Measurements from ENCODE around the gene DENND6A. TPM values are rescaled to one million over a fixed set of nuclear protein-coding genes. Genes with fewer than 3 reads are reported as not detected.
A peak's percentile ranks its signal among the peaks of the same experiment; 100 is the strongest.

The DENND6A gene, protein sequence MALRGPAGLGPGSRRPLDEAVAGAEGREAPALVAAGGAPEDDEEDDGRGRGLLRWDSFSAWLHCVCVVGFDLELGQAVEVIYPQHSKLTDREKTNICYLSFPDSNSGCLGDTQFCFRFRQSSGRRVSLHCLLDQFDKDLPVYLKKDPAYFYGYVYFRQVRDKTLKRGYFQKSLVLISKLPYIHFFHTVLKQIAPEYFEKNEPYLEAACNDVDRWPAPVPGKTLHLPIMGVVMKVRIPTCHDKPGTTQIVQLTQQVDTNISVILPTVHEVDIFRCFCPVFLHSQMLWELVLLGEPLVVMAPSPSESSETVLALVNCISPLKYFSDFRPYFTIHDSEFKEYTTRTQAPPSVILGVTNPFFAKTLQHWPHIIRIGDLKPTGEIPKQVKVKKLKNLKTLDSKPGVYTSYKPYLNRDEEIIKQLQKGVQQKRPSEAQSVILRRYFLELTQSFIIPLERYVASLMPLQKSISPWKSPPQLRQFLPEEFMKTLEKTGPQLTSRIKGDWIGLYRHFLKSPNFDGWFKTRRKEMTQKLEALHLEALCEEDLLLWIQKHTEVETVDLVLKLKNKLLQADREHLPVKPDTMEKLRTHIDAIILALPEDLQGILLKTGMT
- total RNA-seq (2022) = 21.2 and 22.3 TPM in 2 replicates
- percentile 82 among the genes with signal in this experiment for Bru-seq, nascent RNA
- BruChase-seq, experiment 1, labeled RNA remaining after a 6-hour chase = percentile 84 among the genes with signal in this experiment
- percentile 84 among the genes with signal in this experiment for BruChase-seq, experiment 2, labeled RNA remaining after a 2-hour chase
- long read RNA-seq, full-length matches to known transcripts = 1 of 20 reads
- long read RNA-seq, partial matches to known transcripts = 2 of 20 reads
- long read RNA-seq, other reads (novel, unspliced or antisense) = 17 of 20 reads

DNA sequence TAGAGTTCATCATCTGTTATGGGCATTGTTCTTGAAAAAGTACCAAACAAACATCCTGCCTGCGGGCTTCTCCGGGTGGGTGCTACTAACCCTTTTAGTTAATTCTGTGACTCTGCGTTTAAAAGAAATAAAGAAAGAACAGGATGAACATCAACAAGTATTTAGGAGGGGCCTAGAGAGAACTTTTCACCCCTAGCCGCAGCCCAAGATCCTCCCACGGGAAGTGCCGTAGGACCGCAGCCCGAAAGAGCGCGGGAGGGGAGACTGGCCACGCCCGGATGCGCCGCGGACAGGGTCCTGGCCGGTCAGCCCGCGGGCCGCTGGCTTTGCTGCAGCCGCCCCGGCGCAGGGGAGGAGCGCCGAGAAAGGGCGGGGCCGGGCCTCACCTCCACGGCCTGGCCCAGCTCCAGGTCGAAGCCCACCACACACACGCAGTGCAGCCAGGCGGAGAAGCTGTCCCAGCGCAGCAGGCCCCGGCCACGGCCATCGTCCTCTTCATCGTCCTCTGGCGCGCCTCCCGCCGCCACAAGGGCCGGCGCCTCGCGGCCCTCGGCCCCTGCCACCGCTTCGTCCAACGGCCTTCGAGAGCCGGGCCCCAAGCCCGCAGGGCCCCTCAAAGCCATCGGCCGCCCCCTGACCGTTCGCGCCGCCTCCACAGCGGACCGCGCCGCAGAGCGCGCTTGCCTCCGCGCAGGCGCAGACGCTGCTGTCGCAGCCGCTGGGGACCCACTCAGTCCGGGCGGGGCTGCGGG, at the start of gene DENND6A:
TSS of gene DENND6A (minus strand) at position 682 of the 752 bp plus-strand sequence. CDS start at position 623, 59 bp downstream.
- Mint-ChIP-seq H3K4me3 (ENCODE audit: unreplicated experiment) (peak within 1 kb of the TSS; percentile 80), H3K4me1 (ENCODE audit: insufficient read depth, unreplicated experiment) (peaks cover 25% of the 10 kb centered on the region), H3K36me3 (ENCODE audit: insufficient read depth, unreplicated experiment) (no peaks in the 10 kb centered on the region), H3K27ac (ENCODE audit: low read depth, unreplicated experiment) (peak within 1 kb of the TSS; percentile 71), H3K9me3 (ENCODE audit: unreplicated experiment) (no peaks in the 10 kb centered on the region), H3K27me3 (ENCODE audit: insufficient read depth, unreplicated experiment) (no peaks in the 10 kb centered on the region)
- POLR2A ChIA-PET = interaction anchor here (0.6 to 5.7 kb wide), 28 partner anchors 9 to 454 kb away, joined by 3 to 71 read pairs (median 3); partner anchors contain the start of genes ARF4 and SLMAP
- CTCF ChIA-PET = interaction anchor here (0.9 kb wide), 1 partner anchor 117 kb away, joined by 3 read pairs; no protein-coding TSS in a partner anchor
- TF ChIP-seq, protein P1, sequence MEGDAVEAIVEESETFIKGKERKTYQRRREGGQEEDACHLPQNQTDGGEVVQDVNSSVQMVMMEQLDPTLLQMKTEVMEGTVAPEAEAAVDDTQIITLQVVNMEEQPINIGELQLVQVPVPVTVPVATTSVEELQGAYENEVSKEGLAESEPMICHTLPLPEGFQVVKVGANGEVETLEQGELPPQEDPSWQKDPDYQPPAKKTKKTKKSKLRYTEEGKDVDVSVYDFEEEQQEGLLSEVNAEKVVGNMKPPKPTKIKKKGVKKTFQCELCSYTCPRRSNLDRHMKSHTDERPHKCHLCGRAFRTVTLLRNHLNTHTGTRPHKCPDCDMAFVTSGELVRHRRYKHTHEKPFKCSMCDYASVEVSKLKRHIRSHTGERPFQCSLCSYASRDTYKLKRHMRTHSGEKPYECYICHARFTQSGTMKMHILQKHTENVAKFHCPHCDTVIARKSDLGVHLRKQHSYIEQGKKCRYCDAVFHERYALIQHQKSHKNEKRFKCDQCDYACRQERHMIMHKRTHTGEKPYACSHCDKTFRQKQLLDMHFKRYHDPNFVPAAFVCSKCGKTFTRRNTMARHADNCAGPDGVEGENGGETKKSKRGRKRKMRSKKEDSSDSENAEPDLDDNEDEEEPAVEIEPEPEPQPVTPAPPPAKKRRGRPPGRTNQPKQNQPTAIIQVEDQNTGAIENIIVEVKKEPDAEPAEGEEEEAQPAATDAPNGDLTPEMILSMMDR (IDR thresholded peaks at IDR 0.05; ENCODE audit: unreplicated experiment) = no peak
- no TSS peak for BruUV-seq (replicated peaks)
- intact Hi-C loops (cut with micrococcal nuclease) = loop anchor here (1.0 kb wide), 2 partner anchors 64 to 134 kb away; partner anchors contain the start of gene SLMAP
- DNase-seq (ENCODE audit: unreplicated experiment) = peak; percentile 91

DNA sequence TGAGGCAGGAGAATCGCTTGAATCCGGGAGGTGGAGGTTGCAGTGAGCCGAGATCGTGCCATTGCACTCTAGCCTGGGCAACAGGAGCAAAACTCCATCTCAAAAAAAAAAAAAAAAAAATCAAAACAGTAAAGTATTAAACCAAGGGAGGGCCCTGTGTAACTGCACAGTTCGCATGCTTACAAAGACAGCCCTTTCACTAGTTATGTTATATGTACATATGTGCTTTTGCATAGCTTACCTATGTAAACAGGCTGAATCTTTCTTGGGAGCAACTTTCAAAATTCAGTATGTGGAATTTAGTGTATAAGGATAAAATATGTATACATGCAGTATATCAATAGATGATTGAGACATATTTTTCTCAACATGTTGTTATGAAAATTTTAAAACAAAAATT, 47.1 kb upstream of the DENND6A start:
- CTCF ChIA-PET = interaction anchor here (1.1 kb wide), 1 partner anchor 86 kb away, joined by 4 read pairs; no protein-coding TSS in a partner anchor
- intact Hi-C loops (cut with micrococcal nuclease) = no loop called here
- POLR2A ChIA-PET = no interaction called here
- Mint-ChIP-seq H3K9me3 (ENCODE audit: unreplicated experiment) (no peaks in the 10 kb centered on the region), H3K27ac (ENCODE audit: low read depth, unreplicated experiment) (no peak overlapping the region), H3K4me3 (ENCODE audit: unreplicated experiment) (no peak overlapping the region), H3K36me3 (ENCODE audit: insufficient read depth, unreplicated experiment) (no peaks in the 10 kb centered on the region), H3K27me3 (ENCODE audit: insufficient read depth, unreplicated experiment) (no peaks in the 10 kb centered on the region), H3K4me1 (ENCODE audit: insufficient read depth, unreplicated experiment) (peaks cover 10% of the 10 kb centered on the region)
- DNase-seq (ENCODE audit: unreplicated experiment) = no peak
- BruUV-seq (replicated peaks) = no TSS peak
- TF ChIP-seq, protein P1 (IDR thresholded peaks at IDR 0.05; ENCODE audit: unreplicated experiment) = no peak

DNA sequence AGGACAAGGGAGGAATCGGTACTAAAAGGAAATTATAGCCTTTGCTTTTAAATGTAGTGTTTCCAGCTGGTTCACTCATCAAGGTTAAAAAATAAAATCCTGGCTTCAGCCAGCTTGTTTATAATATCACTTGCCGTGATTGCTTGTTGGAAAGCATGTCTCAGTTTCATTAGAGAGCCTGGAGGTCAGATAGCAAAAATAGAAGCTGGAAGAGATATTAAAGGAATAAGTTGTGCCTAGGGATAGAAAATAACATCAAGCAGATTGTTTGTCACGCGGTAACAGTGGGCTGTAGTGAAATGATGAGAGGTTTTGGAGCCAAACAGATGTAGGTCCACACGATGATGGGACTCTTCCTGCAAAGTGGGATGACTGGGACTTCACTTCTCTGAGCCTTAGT, 45.5 kb upstream of the DENND6A start:
- Mint-ChIP-seq H3K27ac (ENCODE audit: low read depth, unreplicated experiment) (no peak overlapping the region), H3K4me1 (ENCODE audit: insufficient read depth, unreplicated experiment) (peaks cover 7% of the 10 kb centered on the region), H3K9me3 (ENCODE audit: unreplicated experiment) (no peaks in the 10 kb centered on the region), H3K27me3 (ENCODE audit: insufficient read depth, unreplicated experiment) (no peaks in the 10 kb centered on the region), H3K4me3 (ENCODE audit: unreplicated experiment) (no peak overlapping the region), H3K36me3 (ENCODE audit: insufficient read depth, unreplicated experiment) (no peaks in the 10 kb centered on the region)
- BruUV-seq (replicated peaks) = no TSS peak
- DNase-seq (ENCODE audit: unreplicated experiment) = no peak
- intact Hi-C loops (cut with micrococcal nuclease) = no loop called here
- CTCF ChIA-PET = interaction anchor here (0.5 kb wide), 1 partner anchor 8 kb away, joined by 3 read pairs; no protein-coding TSS in a partner anchor
- TF ChIP-seq, protein P1 (IDR thresholded peaks at IDR 0.05; ENCODE audit: unreplicated experiment) = no peak
- POLR2A ChIA-PET = interaction anchor here (1.1 kb wide), 1 partner anchor 17 kb away, joined by 3 read pairs; the partner anchor contains the start of gene SLMAP

Data from MCF 10A (cell line).